GM23248 (cell line): ENCODE data around the gene MYLK.

Source experiments
- EZH2 ChIP-seq: fragments of 200-600 bp; sonication (generic); IDR thresholded peaks from 2 replicates; pipeline ENCODE4 v1.6.1; 2018; ENCODE audit warnings: antibody characterized with exemption, mild to moderate bottlenecking; ENCODE audit not compliant: insufficient read depth, poor library complexity, severe bottlenecking
- EZH2phosphoT487 ChIP-seq: fragments of 200-600 bp; sonication (generic); IDR thresholded peaks from 2 replicates; pipeline ENCODE4 v1.6.1; 2018; ENCODE audit warnings: antibody characterized with exemption, moderate library complexity, mild to moderate bottlenecking, low read depth; ENCODE audit not compliant: insufficient read depth

- TF ChIP-seq EZH2phosphoT487 (no peak), EZH2 (no peak)
Measured at GRCh38 chr3:123804676-123805075, 79.5 kb downstream of the MYLK start.
